Adrenal gland (tissue), 5 donors: ENCODE measurements around the gene HORMAD2.

ENCODE experiments used
- CTCF ChIP-seq, 6 experiments: fragments of 450-650 bp in 4 of 6; fragments of 200-600 bp in 2 of 6; sonication (generic) in 1 of 6; IDR thresholded peaks; 1 replicate in 5 of 6; 2 replicates in 1 of 6; pipeline versions ENCODE4 v1.5.1 to v1.8.0; 2016 to 2021; ENCODE audit warnings: antibody characterized with exemption in 6 of 6, mild to moderate bottlenecking in 2 of 6, moderate library complexity in 1 of 6
- POLR2A ChIP-seq, 2 donors: fragments of 450-650 bp; IDR thresholded peaks; one replicate each; pipeline ENCODE4 v1.6.1; 2017; ENCODE audit warnings: antibody characterized with exemption in 2 of 2, mild to moderate bottlenecking in 2 of 2, moderate library complexity in 1 of 2
- donor health status: DM: no; HTN: no; CAD: no.

DNA sequence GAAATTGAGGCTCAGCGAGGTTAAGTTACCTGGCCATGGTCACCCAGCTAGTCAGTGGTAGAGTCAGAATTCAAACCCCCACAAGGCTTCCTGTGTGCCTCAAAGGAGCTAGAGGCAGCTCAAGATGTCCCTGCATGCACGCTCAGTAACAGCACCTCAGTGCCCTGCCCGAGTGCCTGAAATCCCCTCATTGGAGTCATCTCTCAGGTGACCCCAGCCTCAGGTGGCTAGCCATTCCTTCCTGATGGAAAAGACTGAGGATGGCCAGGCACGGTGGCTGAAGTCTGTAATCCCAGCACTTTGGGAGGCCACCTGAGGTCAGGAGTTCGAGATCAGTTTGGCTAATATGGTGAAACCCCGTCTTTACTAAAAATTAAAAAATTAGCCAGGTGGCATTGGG is 129.4 kb downstream of the HORMAD2 start:
- no peak for TF ChIP-seq CTCF (IDR thresholded peaks at IDR 0.05)
- TF ChIP-seq POLR2A (IDR thresholded peaks at IDR 0.05) = no peak
